ENCODE measurements around the gene NBEAL2.

Gene NBEAL2

GRCh38 chr3:46987319-46987742 is 7.9 kb downstream of the NBEAL2 start:
- no peak for DNase-seq (ENCODE audit: low spot score)

GRCh38 chr3:46987743-46988401 is 8.4 kb downstream of the NBEAL2 start:
- peak; percentile 93 for DNase-seq (ENCODE audit: low spot score)

GRCh38 chr3:46988616-46989015 is 9.2 kb downstream of the NBEAL2 start:
- DNase-seq (ENCODE audit: low spot score): no peak

- no peak for DNase-seq (ENCODE audit: low spot score)
Observed at GRCh38 chr3:46989146-46989810, 9.8 kb downstream of the NBEAL2 start.

- no peak for DNase-seq (ENCODE audit: low spot score)
Observed at GRCh38 chr3:46990573-46991374, 11.3 kb downstream of the NBEAL2 start.

GRCh38 chr3:46991406-46992165 is 12.1 kb downstream of the NBEAL2 start:
- DNase-seq (ENCODE audit: low spot score): no peak

- DNase-seq (ENCODE audit: low spot score): no peak
Observed at GRCh38 chr3:46992231-46992630, 12.8 kb downstream of the NBEAL2 start.

GRCh38 chr3:46993292-46993691 is 13.8 kb downstream of the NBEAL2 start:
- DNase-seq (ENCODE audit: low spot score): no peak

- DNase-seq (ENCODE audit: low spot score): no peak
Observed at GRCh38 chr3:46993986-46994385, 14.5 kb downstream of the NBEAL2 start.

- no peak for DNase-seq (ENCODE audit: low spot score)
Observed at GRCh38 chr3:46994801-46995731, 15.6 kb downstream of the NBEAL2 start.

GRCh38 chr3:46995901-46996562 is 16.6 kb downstream of the NBEAL2 start:
- no peak for DNase-seq (ENCODE audit: low spot score)

GRCh38 chr3:46996689-46997452 is 17.4 kb downstream of the NBEAL2 start:
- no peak for DNase-seq (ENCODE audit: low spot score)

GRCh38 chr3:46997453-46998091 is 18.1 kb downstream of the NBEAL2 start:
- no peak for DNase-seq (ENCODE audit: low spot score)

GRCh38 chr3:46998121-46998851 is 18.8 kb downstream of the NBEAL2 start:
- peak; percentile 74 for DNase-seq (ENCODE audit: low spot score)

GRCh38 chr3:46998852-46999515 is 19.5 kb downstream of the NBEAL2 start:
- no peak for DNase-seq (ENCODE audit: low spot score)

GRCh38 chr3:46999516-47000197 is 20.2 kb downstream of the NBEAL2 start:
- DNase-seq (ENCODE audit: low spot score): no peak

- DNase-seq (ENCODE audit: low spot score): no peak
Observed at GRCh38 chr3:47000198-47000815, 20.8 kb downstream of the NBEAL2 start.

Measured in CD4-positive, alpha-beta T cell treated with Interleukin-2 at 100 ng/mL for 4 hours (primary cell).